GM19239 (cell line): ENCODE data around the gene NSRP1.
"Not testable (repeated sequence)": the region's sequence is repeated elsewhere in the genome, so short reads cannot be mapped to it uniquely, and the experiment has no call there.

Source experiments
- DNase-seq: peaks from one replicate; pipeline ENCODE4 v3.0.0; 2011; ENCODE audit warnings: low spot score; ENCODE audit not compliant: insufficient read length
- FAIRE-seq: peaks from 2 replicates; lab custom pipeline; 2011; peaks lifted over from hg19 to GRCh38; lab: Jason Lieb, UNC

Gene NSRP1

GRCh38 chr17:30116661-30117551, at the start of gene NSRP1:
Gene NSRP1, plus strand, starts transcription at chr17:30116816. Its CDS starts 28 bp downstream, at chr17:30116844.
- peak; percentile 100 for FAIRE-seq
- DNase-seq = peak; percentile 74

GRCh38 chr17:30068465-30068864, 48.2 kb upstream of the NSRP1 start:
- DNase-seq (no peak), FAIRE-seq (no peak)

GRCh38 chr17:30074254-30074653, 42.4 kb upstream of the NSRP1 start:
- DNase-seq (no peak), FAIRE-seq (no peak)

- DNase-seq (no peak), FAIRE-seq (no peak)
These were observed 41.9 kb upstream of the NSRP1 start for GRCh38 chr17:30074730-30075129.

GRCh38 chr17:30082773-30083172, 33.8 kb upstream of the NSRP1 start:
- FAIRE-seq = no peak
- DNase-seq = no peak

- FAIRE-seq (no peak), DNase-seq (no peak)
These were observed 31.8 kb upstream of the NSRP1 start for GRCh38 chr17:30084788-30085187.

GRCh38 chr17:30086896-30087295, 29.7 kb upstream of the NSRP1 start:
- no peak for DNase-seq
- no peak for FAIRE-seq

GRCh38 chr17:30087431-30087830, 29.2 kb upstream of the NSRP1 start:
- not testable (repeated sequence) for DNase-seq, FAIRE-seq

GRCh38 chr17:30091121-30091670, 25.4 kb upstream of the NSRP1 start:
- DNase-seq = no peak

GRCh38 chr17:30091771-30092170, 24.8 kb upstream of the NSRP1 start:
- FAIRE-seq = no peak
- DNase-seq = no peak

More at GRCh38 chr17:30091121-30091670, 25.4 kb upstream of the NSRP1 start:
- FAIRE-seq = no peak

- FAIRE-seq = no peak
- DNase-seq = no peak
These were observed 23.7 kb upstream of the NSRP1 start for GRCh38 chr17:30092886-30093285.

- DNase-seq = peak; percentile 45
- peak; percentile 85 for FAIRE-seq
These were observed 23.0 kb upstream of the NSRP1 start for GRCh38 chr17:30093463-30094147.

- DNase-seq (no peak), FAIRE-seq (peak; percentile 84)
These were observed 20.9 kb upstream of the NSRP1 start for GRCh38 chr17:30095507-30096244.

GRCh38 chr17:30101686-30102390, 14.8 kb upstream of the NSRP1 start:
- FAIRE-seq (no peak), DNase-seq (no peak)

- DNase-seq (no peak), FAIRE-seq (peak; percentile 66)
These were observed 12.7 kb upstream of the NSRP1 start for GRCh38 chr17:30103921-30104320.

GRCh38 chr17:30104575-30105339, 11.9 kb upstream of the NSRP1 start:
- FAIRE-seq (peak; percentile 98), DNase-seq (peak; percentile 44)

- DNase-seq = no peak
- no peak for FAIRE-seq
These were observed 3.8 kb upstream of the NSRP1 start for GRCh38 chr17:30112794-30113193.

GRCh38 chr17:30113213-30113612, 3.4 kb upstream of the NSRP1 start:
- DNase-seq (no peak), FAIRE-seq (no peak)

- FAIRE-seq = no peak
These were observed 313 bp upstream of the NSRP1 start for GRCh38 chr17:30116345-30116660.

More at GRCh38 chr17:30116345-30116660, 313 bp upstream of the NSRP1 start:
- no peak for DNase-seq
